Stimulated activated CD4-positive, alpha-beta T cell treated with anti-CD3 and anti-CD28 coated beads, TNF-alpha, amount 100 ng/mL, for 1 hour (primary cell): ENCODE data around the gene HSD17B8.

ENCODE experiments used
- DNase-seq, 3 donors: peaks; one replicate each; pipeline ENCODE4 v3.0.0-alpha.2; 2020; ENCODE audit warnings: low read depth in 3 of 3, low spot score in 1 of 3

Gene HSD17B8

GRCh38 chr6:33171016-33171879 lies 33.2 kb upstream of the HSD17B8 start:
- no peak for DNase-seq

GRCh38 chr6:33171880-33172687 lies 32.4 kb upstream of the HSD17B8 start:
- DNase-seq, result no peak

- DNase-seq, result no peak
Measured at GRCh38 chr6:33172688-33173534, 31.5 kb upstream of the HSD17B8 start.

GRCh38 chr6:33173535-33174180 lies 30.8 kb upstream of the HSD17B8 start:
- no peak for DNase-seq

GRCh38 chr6:33174784-33175183 lies 29.7 kb upstream of the HSD17B8 start:
- DNase-seq, result no peak

- DNase-seq, result no peak
Measured at GRCh38 chr6:33175436-33176069, 28.9 kb upstream of the HSD17B8 start.

- no peak for DNase-seq
Measured at GRCh38 chr6:33176906-33177305, 27.5 kb upstream of the HSD17B8 start.

GRCh38 chr6:33177552-33178446 lies 26.7 kb upstream of the HSD17B8 start:
- no peak for DNase-seq

GRCh38 chr6:33178755-33179475 lies 25.5 kb upstream of the HSD17B8 start:
- no peak for DNase-seq

GRCh38 chr6:33181141-33181540 lies 23.3 kb upstream of the HSD17B8 start:
- DNase-seq, result no peak

- no peak for DNase-seq
Measured at GRCh38 chr6:33183071-33183683, 21.3 kb upstream of the HSD17B8 start.

- no peak for DNase-seq
Measured at GRCh38 chr6:33185190-33185589, 19.3 kb upstream of the HSD17B8 start.

GRCh38 chr6:33185654-33186187 lies 18.7 kb upstream of the HSD17B8 start:
- DNase-seq, result no peak

- no peak for DNase-seq
Measured at GRCh38 chr6:33187809-33188208, 16.6 kb upstream of the HSD17B8 start.

- DNase-seq, result no peak
Measured at GRCh38 chr6:33189164-33189563, 15.3 kb upstream of the HSD17B8 start.

- DNase-seq, result no peak
Measured at GRCh38 chr6:33189625-33190448, 14.6 kb upstream of the HSD17B8 start.

- no peak for DNase-seq
Measured at GRCh38 chr6:33190504-33191107, 13.8 kb upstream of the HSD17B8 start.
